ENCODE data around the gene A2ML1. TPM values are rescaled to one million over a fixed set of nuclear protein-coding genes. Genes with fewer than 3 reads are reported as not detected.
"Not testable (repeated sequence)": the region's sequence is repeated elsewhere in the genome, so short reads cannot be mapped to it uniquely, and the experiment has no call there.

Gene A2ML1
- total RNA-seq, 4 donors from 2014 or later, result 0.40 to 17.1 (median 2.4) TPM

GRCh38 chr12:8847435-8847834 lies 25.0 kb downstream of the A2ML1 start:
- 44% methylated on average over 3 of the region's 6 CpGs; no CpG with 5 or more reads in 1 of the 2 donors for WGBS, 2 donors (ENCODE audit: low coverage in 1 of 2)
- TF ChIP-seq POLR2AphosphoS5 (IDR thresholded peaks at IDR 0.05), result no peak
- no peak for TF ChIP-seq EP300 (IDR thresholded peaks at IDR 0.05)
- TF ChIP-seq, protein P1, sequence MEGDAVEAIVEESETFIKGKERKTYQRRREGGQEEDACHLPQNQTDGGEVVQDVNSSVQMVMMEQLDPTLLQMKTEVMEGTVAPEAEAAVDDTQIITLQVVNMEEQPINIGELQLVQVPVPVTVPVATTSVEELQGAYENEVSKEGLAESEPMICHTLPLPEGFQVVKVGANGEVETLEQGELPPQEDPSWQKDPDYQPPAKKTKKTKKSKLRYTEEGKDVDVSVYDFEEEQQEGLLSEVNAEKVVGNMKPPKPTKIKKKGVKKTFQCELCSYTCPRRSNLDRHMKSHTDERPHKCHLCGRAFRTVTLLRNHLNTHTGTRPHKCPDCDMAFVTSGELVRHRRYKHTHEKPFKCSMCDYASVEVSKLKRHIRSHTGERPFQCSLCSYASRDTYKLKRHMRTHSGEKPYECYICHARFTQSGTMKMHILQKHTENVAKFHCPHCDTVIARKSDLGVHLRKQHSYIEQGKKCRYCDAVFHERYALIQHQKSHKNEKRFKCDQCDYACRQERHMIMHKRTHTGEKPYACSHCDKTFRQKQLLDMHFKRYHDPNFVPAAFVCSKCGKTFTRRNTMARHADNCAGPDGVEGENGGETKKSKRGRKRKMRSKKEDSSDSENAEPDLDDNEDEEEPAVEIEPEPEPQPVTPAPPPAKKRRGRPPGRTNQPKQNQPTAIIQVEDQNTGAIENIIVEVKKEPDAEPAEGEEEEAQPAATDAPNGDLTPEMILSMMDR (IDR thresholded peaks at IDR 0.05), result no peak
- no peak for TF ChIP-seq POLR2A (IDR thresholded peaks at IDR 0.05)
- H3K4me3 ChIP-seq, result no peak overlapping the region
- no peaks in the 10 kb centered on the region for H3K9me3 ChIP-seq
- H3K27ac ChIP-seq, result no peak overlapping the region
- H3K4me1 ChIP-seq, result peaks cover 0 to 10% (median 0%) of the 10 kb centered on the region in 3 donors
- no peak for ATAC-seq
- H3K36me3 ChIP-seq, result no peaks in the 10 kb centered on the region
- H3K27me3 ChIP-seq, result no peaks in the 10 kb centered on the region

- TF ChIP-seq POLR2A (IDR thresholded peaks at IDR 0.05) (no peak), EP300 (IDR thresholded peaks at IDR 0.05) (no peak), POLR2AphosphoS5 (IDR thresholded peaks at IDR 0.05) (no peak)
- peaks cover 0 to 3% (median 0%) of the 10 kb centered on the region in 3 donors for H3K4me1 ChIP-seq
- no peak for ATAC-seq
- H3K4me3 ChIP-seq, result no peak overlapping the region
- H3K27ac ChIP-seq, result no peak overlapping the region
- H3K9me3 ChIP-seq, result no peaks in the 10 kb centered on the region
- H3K36me3 ChIP-seq, result no peaks in the 10 kb centered on the region
- whole genome bisulfite sequencing, 2 donors (ENCODE audit: low coverage in 1 of 2), result 60 to 88% methylated on average over 2 to 3 of the region's 5 CpGs
- no peaks in the 10 kb centered on the region for H3K27me3 ChIP-seq
These were observed 27.5 kb downstream of the A2ML1 start for GRCh38 chr12:8849876-8850275.

GRCh38 chr12:8852119-8852518 lies 29.7 kb downstream of the A2ML1 start:
- 74 to 80% methylated on average over 1 to 5 of the region's 7 CpGs for WGBS, 2 donors (ENCODE audit: low coverage in 1 of 2)
- TF ChIP-seq, protein P1 (IDR thresholded peaks at IDR 0.05), result no peak
- no peak for TF ChIP-seq POLR2A (IDR thresholded peaks at IDR 0.05)
- no peak for TF ChIP-seq EP300 (IDR thresholded peaks at IDR 0.05)
- TF ChIP-seq POLR2AphosphoS5 (IDR thresholded peaks at IDR 0.05), result no peak
- Histone ChIP-seq H3K9me3 (no peaks in the 10 kb centered on the region), H3K27me3 (no peaks in the 10 kb centered on the region), H3K27ac (no peak overlapping the region), H3K4me3 (no peak overlapping the region), H3K4me1 (no peaks in the 10 kb centered on the region), H3K36me3 (no peaks in the 10 kb centered on the region)
- ATAC-seq, result no peak

DNA sequence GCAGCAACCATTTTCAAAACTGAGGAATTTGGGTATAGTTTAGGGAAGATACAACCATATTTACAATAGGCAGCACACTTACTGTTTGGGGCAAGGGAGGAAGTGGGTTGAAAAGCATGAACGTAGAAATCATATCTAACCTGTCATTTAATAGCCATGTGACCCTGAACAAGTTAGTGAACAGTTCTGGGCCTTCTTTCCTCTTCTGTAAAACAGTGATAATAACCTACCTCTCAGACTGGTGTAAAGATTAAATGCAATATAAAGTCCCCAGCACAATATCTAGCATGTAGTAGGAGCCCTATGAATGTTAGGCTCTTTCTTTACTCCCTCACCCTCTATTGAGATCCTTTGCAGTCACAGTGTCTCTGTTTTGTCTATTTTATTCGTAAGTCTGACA lies 33.5 kb downstream of the A2ML1 start:
- no peak for TF ChIP-seq POLR2AphosphoS5 (IDR thresholded peaks at IDR 0.05)
- TF ChIP-seq POLR2A (IDR thresholded peaks at IDR 0.05), result no peak
- TF ChIP-seq EP300 (IDR thresholded peaks at IDR 0.05), result no peak
- TF ChIP-seq, protein P1 (IDR thresholded peaks at IDR 0.05), result no peak
- Histone ChIP-seq H3K27ac (no peak overlapping the region), H3K9me3 (no peaks in the 10 kb centered on the region), H3K27me3 (no peaks in the 10 kb centered on the region), H3K36me3 (no peaks in the 10 kb centered on the region), H3K4me1 (no peaks in the 10 kb centered on the region), H3K4me3 (no peak overlapping the region)
- ATAC-seq, result no peak
- 44 to 50% methylated on average over 2 of the region's 2 CpGs for WGBS, 2 donors (ENCODE audit: low coverage in 1 of 2)

GRCh38 chr12:8859448-8859847 lies 37.0 kb downstream of the A2ML1 start:
- 94 to 100% methylated on average over 2 to 4 of the region's 4 CpGs for WGBS, 2 donors (ENCODE audit: low coverage in 1 of 2)
- not testable (repeated sequence) for ATAC-seq

DNA sequence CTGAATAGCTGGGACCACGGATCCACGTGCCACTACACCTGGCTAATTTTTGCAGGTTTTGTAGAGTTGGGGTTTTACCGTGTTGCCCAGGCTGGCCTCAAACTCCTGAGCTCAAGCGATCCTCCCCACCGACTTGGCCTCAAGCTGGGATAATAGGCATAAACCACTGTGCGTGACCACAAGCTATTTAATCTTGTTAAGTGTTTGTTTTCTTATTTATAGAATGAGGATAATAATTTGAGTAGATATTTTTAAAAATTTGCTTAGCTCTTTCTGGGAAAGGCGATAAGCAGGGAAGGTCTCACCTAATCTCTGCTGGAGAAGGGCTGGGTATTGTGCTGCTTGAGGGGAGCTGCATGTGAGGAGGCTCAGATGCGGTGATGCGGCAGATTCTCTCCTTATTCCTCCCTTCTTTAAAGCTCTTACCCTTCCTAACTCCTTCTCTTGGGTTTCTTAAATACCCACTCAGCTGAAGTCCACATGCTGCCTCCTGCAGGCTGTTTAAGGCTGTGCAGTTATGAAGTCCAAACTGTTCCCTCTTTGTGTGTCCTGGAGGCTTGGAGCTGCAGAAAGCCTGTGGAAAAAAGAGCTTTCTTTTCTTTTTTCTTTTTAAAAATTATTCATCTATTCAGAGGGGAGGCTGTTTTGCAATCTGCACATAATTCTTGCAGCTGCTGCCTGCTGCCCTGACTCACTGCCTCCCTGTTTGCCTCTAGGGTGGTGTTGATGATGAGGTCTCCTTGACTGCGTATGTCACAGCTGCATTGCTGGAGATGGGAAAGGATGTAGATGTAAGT lies 37.9 kb downstream of the A2ML1 start:
- TF ChIP-seq, protein P1 (IDR thresholded peaks at IDR 0.05), result peak; percentile 23 to 60 (median 49)
- TF ChIP-seq POLR2AphosphoS5 (IDR thresholded peaks at IDR 0.05), result no peak
- no peaks in the 10 kb centered on the region for H3K36me3 ChIP-seq
- no peak overlapping the region for H3K27ac ChIP-seq
- no peaks in the 10 kb centered on the region for H3K4me1 ChIP-seq
- 57 to 87% methylated on average over 4 of the region's 10 CpGs for WGBS, 2 donors (ENCODE audit: low coverage in 1 of 2)
- H3K27me3 ChIP-seq, result no peaks in the 10 kb centered on the region
- peak; percentile 60 for ATAC-seq
- H3K4me3 ChIP-seq, result no peak overlapping the region
- no peaks in the 10 kb centered on the region for H3K9me3 ChIP-seq

More at GRCh38 chr12:8859448-8859847, 37.0 kb downstream of the A2ML1 start:
- H3K4me3 ChIP-seq, H3K36me3 ChIP-seq, H3K27me3 ChIP-seq, H3K27ac ChIP-seq, H3K9me3 ChIP-seq, H3K4me1 ChIP-seq: not testable (repeated sequence)

All from gastroesophageal sphincter (tissue), 4 donors.